Activated naive CD4-positive, alpha-beta T cell (primary cell): ENCODE results near the gene IL22RA2.
"Not testable (repeated sequence)": the region's sequence is repeated elsewhere in the genome, so short reads cannot be mapped to it uniquely, and the experiment has no call there.

ENCODE experiments used
- DNase-seq, 4 experiments: peaks; one replicate each; lab custom pipeline; 2025; lab: John Stamatoyannopoulos, UW

IL22RA2 gene, protein sequence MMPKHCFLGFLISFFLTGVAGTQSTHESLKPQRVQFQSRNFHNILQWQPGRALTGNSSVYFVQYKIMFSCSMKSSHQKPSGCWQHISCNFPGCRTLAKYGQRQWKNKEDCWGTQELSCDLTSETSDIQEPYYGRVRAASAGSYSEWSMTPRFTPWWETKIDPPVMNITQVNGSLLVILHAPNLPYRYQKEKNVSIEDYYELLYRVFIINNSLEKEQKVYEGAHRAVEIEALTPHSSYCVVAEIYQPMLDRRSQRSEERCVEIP

DNA sequence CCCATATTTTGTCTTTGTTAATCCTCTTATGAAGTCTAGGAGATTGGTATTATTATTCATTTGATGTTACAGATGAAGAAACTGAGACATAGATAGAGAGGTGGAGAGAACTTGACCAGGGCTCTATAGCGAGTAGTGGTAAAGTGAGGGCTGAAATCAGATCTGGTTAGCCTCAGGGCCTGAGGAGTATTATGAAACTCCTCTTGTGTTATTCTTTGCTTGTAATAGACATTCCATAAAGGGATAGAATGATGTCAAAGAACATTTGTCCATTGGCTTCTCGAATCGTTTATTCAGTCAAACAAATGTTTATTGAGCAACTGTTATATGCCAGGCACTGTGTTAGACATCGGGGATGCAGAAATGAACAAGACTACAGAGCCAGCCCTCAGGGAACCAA, at the start of gene IL22RA2:
Gene IL22RA2, minus strand, starts transcription at position 144 of the 400 bp plus-strand sequence. CDS start 11,895 bp downstream, outside the sequence.
- no peak for DNase-seq

DNA sequence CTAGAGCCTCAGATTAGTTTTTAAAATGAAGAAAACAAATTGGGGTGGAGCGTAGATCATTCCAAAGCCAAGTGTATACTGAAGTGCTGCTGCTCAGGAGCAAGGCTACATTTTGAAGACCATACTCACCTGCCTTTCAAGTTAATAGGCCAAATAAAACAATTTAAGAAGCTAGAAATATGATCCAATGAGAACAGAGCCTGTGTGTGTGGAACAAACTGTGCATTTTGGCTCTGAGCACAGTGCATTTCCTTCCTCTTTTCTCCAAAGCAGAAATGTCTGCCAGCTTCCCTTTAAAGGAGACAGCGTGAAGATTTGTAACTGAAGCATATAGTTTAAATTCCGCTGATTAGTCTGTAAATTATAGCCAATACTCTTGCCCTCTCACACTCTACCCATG, 48.9 kb upstream of the IL22RA2 start:
- no peak for DNase-seq

DNA sequence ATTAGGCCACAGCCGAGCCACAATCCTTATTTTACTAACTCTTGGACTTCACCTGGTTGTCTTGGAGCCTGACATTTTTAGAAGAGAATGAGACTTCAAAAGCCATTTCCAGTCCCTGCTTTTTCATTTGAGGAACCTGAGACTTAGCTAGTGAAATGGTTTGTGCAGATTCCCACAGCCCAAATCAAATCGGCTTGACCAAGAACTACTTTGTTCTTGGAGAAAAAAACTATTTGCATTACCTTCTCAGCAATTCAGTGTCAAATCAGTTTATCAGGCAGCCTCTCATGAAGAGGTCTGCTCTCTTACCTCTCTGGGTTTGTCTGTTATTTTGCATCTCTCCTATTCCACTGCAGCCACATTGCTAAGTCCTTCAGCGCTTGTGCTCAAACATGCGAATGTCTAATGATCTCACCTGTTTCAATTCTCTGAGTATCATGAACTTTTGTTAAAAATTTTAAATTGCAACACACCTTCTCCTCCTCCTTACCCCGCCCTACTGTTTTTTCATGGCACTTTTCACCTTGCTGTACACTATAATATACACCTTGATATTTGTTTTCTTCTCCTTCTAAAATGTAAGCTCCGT, 46.3 kb upstream of the IL22RA2 start:
- DNase-seq: no peak

DNA sequence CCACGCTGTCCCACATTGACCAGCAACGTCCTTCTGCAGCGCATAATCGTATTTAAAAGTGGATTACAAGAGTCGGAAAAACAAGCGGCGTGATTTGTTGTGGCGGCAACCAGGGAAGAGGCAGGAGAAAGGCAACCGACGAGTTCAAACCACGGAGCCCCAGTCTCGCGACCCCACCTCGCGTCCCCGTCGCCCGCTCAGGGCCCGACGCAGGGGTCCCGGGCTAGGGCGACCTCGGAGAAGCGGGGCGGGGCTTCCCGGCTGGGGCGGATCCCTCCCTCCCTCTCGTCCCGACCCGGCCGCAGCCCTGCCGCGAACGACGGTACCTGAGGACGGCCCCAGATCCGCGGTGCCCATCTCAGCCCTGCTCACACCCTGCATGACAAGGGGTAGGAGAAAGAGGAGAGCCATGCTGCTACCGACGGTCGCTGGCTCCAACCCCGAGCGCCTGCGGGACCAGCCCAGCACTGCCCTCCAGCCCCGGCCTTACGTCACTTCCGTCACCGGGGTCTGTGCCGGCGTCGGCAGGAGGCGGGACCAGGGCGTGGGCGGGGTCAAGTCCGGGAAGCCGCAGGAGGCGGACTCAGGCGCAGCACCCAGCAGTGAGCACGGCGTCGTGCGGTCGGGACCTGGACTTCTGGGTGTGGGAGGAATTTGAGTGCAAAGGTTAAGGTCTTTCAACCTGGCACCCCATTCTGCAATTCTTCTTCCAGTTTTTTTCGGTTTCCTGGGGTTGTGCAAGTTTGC, 45.6 kb upstream of the IL22RA2 start, which contains the start of gene IFNGR1:
Gene IFNGR1, minus strand, starts transcription at position 469 of the 747 bp plus-strand sequence. Its CDS starts 58 bp downstream, at position 411.
- DNase-seq: peak; percentile 72 to 94 (median 91)

DNA sequence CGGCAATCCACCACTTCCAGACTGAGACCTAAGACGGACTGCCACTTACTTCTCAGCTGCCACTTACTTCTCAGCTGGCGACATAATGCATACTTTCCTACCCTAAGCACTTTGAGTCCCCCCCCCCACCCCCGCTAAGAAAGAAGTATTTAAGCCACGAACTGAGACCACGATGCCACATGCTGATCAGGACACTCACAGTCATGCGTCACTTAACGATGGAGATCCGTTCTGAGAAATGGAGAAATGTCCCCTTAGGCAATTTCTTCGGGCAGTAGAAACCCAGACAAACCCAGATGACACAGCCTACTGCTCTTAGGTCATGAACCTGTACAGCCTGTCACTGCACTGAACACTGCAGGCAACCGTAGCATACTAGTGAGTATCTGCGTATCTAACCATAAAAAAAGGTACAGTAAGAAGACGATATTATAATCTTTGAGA, 45.1 kb upstream of the IL22RA2 start:
- peak in 1 of 4 experiments; percentile 18 for DNase-seq

DNA sequence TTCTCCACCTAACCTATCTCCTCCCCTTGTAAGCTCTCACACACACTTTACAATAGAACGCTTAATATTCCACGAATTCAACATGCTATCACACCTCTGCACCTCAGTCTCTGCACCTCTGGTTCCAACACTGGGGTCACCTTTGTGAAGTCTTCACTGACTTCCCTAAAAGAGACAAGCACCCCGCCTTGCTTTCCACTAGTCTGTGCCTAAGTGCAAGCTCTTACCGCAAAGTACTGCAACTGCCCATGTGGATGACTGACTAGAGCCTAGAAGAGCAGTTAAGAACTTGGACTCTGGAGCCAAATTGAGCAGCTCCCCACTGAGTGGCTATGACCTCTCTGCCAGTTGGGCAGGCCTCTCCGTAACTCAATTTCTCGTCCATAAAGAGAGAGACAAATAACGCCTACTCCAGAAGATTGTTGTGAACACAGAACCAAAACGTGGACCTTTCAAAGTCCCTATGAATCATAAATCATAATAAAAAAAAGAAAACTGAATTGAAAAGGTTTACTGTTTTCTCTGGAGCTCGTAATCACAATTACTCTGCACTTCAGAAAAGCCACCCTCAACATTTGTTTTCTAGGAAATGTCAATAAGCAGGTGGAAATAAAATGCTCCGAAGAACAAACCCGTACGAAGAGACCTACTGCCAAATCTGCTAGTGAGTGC, 44.5 kb upstream of the IL22RA2 start:
- no peak for DNase-seq

DNA sequence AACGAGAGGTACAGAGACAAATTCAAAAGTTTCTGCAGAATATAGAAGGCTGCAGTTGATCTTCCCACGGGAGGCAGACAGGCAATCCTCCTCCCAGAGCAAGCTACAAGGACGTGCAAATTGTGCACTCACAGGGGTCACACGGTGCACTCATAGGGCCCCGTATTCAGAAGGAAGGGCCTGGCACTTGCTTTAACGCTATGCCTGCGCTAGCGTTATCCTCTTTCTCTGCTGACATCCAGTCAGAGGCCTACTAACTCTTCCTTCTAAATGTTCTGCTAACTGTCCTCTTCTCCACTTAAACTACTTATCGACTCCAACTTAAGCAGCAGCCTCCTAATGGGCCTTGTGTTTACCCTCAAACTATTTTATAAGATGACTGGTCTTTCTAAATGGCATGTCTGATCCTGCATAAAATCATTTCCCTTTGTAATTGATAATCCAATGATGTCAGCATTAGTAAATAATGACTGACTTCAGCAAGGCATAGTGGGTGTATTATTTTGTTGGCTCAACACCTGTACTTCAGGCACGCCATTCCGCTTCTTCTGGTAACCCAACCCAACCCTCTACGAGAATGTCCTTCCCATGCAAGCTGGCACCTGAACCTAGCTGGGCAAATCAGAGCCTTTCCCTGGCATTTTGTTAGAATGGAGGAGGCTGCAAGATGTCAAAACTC, 43.6 kb upstream of the IL22RA2 start:
- no peak for DNase-seq

DNA sequence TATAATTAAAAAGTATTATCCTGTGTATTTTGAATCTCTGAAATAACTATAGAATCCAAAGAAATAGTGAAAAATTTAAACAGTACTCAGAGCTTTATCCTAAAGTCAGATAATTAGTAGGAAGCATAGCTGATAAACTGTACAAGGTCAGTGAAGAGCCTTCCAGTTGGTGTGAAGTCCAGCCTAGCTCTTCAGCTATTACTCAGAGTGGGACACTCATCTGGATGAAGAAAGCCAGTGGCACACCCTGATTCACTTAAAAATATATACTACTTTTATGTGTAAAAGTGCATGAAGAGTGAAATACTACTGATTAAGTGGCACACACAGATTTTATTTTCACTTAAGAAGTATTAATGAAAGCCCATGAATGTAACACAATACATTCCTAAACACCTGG, 42.7 kb upstream of the IL22RA2 start:
- DNase-seq: no peak

DNA sequence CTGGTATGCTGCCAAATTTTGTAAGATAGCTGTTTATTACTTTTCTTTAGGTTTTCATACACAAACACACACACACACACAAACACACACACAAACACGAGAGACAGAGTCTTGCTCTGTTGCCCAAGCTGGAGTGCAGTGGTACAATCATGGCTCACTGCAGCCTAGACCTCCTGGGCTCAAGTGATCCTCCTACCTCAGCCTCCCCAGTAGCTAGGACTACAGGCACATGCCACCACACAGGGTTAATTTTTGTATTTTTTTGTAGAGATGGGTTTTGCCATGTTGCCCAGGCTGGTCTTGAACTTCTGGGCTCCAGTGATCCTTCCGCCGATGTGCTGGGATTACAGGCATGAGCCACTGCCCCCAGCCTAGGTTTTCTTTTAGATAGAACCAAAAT, 42.2 kb upstream of the IL22RA2 start:
- not testable (repeated sequence) for DNase-seq

DNA sequence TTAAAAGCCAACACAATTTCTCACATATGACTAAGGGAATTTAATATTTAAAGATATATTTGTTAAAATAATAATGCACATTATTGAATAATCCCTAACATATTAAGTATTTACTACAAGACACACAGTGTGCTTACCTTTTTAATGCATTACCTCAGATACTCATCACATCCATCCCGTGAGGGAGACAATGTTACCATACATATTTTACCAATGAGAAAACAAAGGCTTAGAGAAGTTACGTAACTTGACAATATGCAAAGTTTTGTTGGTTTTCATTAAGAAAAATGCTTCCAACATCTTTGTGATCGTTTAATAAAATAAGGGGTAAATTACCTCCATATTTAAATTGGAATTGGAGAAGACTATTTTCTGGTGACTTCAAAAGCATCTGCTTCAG, 41.5 kb upstream of the IL22RA2 start:
- DNase-seq: no peak

DNA sequence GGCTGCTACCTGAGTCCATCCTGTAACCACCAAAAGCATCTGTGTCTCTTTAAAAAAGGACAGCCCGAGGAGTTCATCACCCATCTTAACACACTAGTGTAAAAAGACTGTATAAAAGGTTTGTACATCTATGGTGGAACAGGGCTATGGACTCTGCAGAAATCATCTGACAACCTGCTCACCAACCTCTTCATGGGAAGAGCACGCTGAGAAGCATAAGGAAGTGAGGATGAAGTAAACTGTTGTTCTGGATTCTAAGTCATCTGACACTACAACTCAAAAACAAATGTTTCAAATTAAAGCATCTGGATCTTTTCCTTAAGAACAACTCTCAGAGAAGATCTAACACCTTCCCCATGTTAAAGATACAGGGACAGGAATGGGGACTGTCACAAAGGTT, 40.4 kb upstream of the IL22RA2 start:
- no peak for DNase-seq

DNA sequence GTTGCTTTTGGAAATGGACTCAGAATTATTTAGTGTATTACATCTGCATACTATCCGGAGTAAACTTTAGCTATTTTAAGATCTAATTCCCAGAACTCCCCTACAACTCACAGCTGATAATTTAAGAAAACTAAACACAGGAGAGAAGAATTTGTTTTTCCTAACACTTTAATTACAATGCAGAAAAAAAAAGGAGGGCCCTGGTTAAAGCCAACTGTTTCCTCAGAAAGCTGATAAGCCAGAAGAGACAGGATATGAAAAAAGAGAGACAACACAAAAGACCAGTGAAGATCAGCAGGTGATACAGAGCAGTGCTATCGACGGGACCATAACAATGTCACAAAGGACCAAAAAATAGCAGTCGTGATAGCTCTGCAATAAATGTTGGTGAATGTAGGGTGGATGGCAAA, 39.9 kb upstream of the IL22RA2 start:
- no peak for DNase-seq

DNA sequence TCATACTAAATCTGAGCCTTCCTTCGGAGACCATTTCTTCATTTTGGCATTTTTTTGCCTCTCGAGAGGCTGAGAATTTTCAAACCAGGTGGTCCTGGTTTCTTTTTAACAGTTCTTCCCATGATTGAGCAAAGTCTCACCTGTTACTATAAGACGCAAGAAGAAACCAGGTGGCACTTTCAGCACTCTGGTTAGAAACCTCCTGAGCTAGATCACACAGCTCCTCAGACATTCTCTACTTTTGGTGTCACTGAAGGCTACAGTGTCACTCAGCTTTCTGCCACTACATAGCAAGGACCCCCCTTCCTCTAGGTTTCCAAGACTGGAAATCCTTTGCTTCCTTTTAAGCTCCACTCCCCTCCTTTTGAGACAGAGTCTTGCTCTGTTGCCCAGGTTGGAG, 38.5 kb upstream of the IL22RA2 start:
- DNase-seq: no peak

DNA sequence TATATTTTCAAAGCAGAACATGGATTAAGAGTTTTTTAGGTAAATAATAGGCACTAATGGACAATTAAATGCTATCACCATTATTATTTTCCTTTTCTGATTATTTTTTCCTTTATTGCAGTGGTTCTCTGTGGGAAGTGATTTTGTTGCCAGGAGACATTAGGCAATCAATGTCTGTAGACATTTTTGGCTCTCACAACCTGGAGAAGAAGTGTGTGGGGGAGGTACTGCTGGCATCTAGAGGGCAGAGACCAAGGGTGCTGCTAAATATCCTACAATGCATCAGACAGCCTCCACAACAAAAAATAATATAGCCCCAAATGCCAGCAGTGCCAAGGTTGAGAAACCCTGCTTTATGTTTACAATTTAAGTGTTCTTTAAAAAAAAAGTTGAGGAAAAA, 37.5 kb upstream of the IL22RA2 start:
- DNase-seq: no peak

DNA sequence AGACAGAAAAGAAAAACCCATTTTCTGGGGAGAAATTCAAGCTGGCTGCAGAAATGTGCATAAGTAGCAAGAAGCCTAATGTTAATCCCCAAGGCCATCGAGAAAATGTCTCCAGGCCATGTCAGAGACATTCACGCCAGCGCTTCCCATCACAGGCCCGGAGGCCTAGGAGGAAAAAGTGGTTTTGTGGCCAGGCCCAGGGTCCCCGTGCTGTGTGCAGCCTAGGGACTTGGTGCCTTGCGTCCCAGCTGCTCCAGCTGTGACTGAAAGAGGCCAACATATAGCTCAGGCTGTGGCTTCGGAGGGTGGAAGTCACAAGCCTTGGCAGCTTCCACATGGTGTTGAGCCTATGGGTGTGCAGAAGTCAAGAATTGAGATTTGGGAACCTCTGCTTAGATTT, 34.8 kb upstream of the IL22RA2 start:
- DNase-seq: no peak

DNA sequence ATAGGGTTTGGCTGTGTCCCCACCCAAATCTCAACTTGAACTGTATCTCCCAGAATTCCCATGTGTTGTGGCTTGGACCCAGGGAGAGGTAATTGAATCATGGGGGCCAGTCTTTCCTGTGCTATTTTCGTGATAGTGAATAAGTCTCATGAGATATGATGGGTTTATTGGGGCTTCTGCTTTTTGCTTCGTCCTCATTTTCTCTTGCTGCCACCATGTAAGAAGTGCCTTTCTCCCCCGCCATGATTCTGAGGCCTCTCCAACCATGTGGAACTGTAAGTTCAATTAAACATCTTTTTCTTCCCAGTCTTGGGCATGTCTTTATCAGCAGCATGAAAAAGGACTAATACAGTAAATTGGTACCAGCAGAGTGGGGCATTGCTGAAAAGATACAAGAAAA, 34.0 kb upstream of the IL22RA2 start:
- not testable (repeated sequence) for DNase-seq

DNA sequence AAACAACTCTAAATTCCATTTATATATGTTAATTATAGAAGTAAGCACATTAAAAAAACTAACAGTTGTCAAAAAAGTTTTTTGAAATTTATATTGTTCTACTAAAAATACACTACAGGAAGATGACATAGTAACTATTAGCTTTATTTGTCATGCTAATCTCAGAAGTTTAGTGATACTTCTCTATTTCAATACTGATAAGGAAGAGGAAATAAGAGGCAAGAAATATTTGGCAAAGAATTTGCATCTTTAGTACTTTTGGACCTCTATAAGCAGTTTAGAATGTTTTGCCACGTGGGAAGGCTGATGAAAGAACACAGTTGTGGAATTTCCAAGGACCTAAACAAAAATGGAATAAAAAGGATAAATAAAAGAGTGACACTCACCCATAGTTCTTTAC, 33.1 kb upstream of the IL22RA2 start:
- DNase-seq: no peak

DNA sequence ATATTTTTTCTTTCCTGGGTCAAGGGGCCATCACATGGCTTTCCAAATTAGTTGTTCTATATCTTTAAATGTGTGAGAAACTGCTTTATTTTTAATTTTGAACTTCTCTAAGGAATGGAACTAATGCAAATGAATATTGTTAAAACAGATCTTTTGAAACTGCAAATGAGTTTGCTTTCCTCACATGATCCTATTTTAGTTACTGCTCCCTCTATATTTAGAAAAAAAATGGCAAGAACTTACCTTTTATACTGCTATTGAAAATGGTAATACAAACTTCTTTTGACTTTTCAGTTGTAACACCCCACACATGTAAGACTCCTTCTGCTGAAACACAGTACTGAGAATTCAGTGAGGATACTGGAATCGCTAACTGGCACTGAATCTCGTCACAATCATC, 29.8 kb upstream of the IL22RA2 start:
- DNase-seq: no peak

DNA sequence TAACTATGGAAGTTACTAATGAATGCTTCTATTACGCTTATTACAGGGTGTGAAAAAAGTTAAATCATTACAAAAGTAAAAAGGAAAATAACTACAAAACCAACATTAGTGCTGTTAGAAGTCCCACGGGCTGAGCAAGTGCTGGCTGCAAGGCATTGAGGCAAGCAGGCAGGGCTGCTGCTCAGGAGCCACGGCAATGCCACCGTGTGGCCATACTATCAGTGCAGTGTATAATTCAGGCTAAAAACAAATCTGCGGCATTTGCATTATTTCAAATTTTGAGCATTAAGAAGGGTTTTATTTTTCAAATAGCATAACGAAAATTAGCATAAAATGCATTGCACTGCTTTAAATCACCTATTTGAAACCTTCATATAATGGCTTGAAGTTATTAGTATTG, 28.6 kb upstream of the IL22RA2 start:
- DNase-seq: no peak

DNA sequence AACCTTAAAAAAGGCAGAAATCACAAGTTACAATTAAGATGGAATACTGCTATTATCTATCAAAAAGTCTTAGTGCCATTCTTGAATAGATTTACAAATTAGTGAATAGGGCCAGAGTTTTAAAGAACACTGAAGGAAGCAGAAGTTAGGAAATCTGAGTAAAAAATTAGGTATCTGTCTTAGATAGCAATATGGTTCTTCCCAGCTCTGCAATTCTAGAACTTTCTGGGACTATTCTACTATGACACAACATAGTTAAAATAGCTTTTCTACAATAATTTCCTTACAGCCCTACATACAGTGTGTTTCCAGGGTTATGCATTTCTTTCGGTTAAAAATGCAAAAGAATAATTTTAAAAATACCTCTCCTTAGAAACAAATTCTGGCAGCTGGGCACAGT, 27.6 kb upstream of the IL22RA2 start:
- no peak for DNase-seq

DNA sequence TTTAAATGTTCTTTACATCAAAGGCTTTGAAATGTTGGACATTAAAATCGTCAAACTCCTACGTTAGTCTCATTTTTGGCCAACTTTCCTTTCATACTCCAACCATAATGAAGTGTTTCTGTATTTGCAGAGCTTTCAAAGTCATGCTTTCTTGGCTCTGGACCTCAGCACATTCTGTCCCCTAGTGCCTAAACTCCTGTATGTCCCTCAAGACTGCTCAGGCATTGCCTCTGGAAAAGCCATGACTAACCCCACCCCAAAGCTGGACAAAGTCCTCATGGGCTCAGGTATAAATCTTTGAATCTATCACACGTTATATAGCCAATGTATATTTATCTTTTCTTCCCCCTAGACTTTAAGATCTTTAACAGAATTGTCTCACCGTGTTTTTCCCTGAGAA, 26.8 kb upstream of the IL22RA2 start:
- DNase-seq: no peak
